Activated CD8-positive, alpha-beta T cell treated with anti-CD3 and anti-CD28 coated beads for 36 hours (primary cell): ENCODE results near the gene SIAH1. TPM values are rescaled to one million over a fixed set of nuclear protein-coding genes. Genes with fewer than 3 reads are reported as not detected.

Experiments used
- ATAC-seq: fragments of 200-7000 bp; cut with Tn5 transposase; one replicate; pipeline ENCODE4 v1.10.0; 2021; ENCODE audit warnings: mild to moderate bottlenecking, moderate library complexity
- CTCF ChIA-PET: fragments of 350-600 bp; sonication (Branson Sonifier 250); formaldehyde crosslinking; loops from one replicate; lab custom pipeline; 2021; ENCODE audit warnings: antibody characterized with exemption; lab: Charles Lee
- POLR2A ChIA-PET: fragments of 350-600 bp; sonication (Branson Sonifier 250); formaldehyde crosslinking; loops from one replicate; lab custom pipeline; 2021; ENCODE audit warnings: antibody characterized with exemption; lab: Charles Lee
- DNase-seq: peaks from one replicate; pipeline ENCODE4 v3.0.0-alpha.2; 2020
- H3K27ac Mint-ChIP-seq: one replicate; pipeline ENCODE4 v1.8.0; 2021; ENCODE audit warnings: mild to moderate bottlenecking, mixed read lengths
- H3K27me3 Mint-ChIP-seq: one replicate; pipeline ENCODE4 v1.8.0; 2021; ENCODE audit warnings: mixed read lengths
- H3K36me3 Mint-ChIP-seq: one replicate; pipeline ENCODE4 v1.8.0; 2021; ENCODE audit warnings: low read depth, mixed read lengths
- H3K4me1 Mint-ChIP-seq: one replicate; pipeline ENCODE4 v1.8.0; 2021; ENCODE audit warnings: low read depth, mixed read lengths
- H3K4me3 Mint-ChIP-seq: one replicate; pipeline ENCODE4 v1.8.0; 2021; ENCODE audit warnings: mild to moderate bottlenecking, moderate library complexity, mixed read lengths
- H3K9me3 Mint-ChIP-seq: one replicate; pipeline ENCODE4 v1.8.0; 2021; ENCODE audit warnings: mixed read lengths
- CTCF ChIP-seq: fragments of 200-600 bp; IDR thresholded peaks from one replicate; pipeline ENCODE4 v1.8.0; 2022; ENCODE audit warnings: antibody characterized with exemption, mild to moderate bottlenecking
- intact Hi-C: fragments of 100-400 bp; cut with micrococcal nuclease; formaldehyde crosslinking; loops from one replicate; pipeline ENCODE4 v1.10.0; 2022
- total RNA-seq, 2 experiments: library from RNA; stranded (reverse); gene quantifications; one replicate each; pipeline ENCODE4 v1.2.3, GENCODE V29; 2021

Gene SIAH1
- total RNA-seq, 2 experiments from 2014 or later: 13.3 to 14.3 TPM

- H3K9me3 Mint-ChIP-seq: no peaks in the 10 kb centered on the region
- intact Hi-C loops: no loop called here
- H3K27ac Mint-ChIP-seq: no peak overlapping the region
- ATAC-seq (no peak), DNase-seq (no peak)
- POLR2A ChIA-PET: no interaction called here
- H3K27me3 Mint-ChIP-seq: no peaks in the 10 kb centered on the region
- H3K36me3 Mint-ChIP-seq: no peaks in the 10 kb centered on the region
- no peak overlapping the region for H3K4me3 Mint-ChIP-seq
- peaks cover 5% of the 10 kb centered on the region for H3K4me1 Mint-ChIP-seq
- TF ChIP-seq CTCF: no peak
- CTCF ChIA-PET: no interaction called here
Observed at GRCh38 chr16:48432136-48432535, 46.9 kb upstream of the SIAH1 start.

DNA sequence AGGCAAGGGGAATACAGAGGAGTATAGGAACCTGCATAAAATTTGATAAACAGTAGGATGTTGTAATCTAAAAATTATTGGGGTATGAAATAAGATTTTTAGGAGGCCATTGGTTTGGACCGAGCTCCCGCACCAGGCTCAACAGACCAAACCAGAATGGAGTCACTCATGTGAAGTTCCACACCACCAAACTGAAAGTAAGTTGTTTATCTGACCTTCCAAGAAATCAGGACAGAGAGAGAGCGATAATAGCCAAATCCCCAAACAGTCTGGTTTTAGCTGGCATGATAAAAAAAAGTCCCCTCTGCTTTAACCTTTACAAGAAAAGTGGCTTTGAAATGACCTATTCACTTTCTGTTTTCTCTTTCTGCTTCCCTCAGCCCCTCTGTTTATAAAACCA, 45.7 kb upstream of the SIAH1 start:
- Mint-ChIP-seq H3K36me3 (no peaks in the 10 kb centered on the region), H3K4me3 (no peak overlapping the region), H3K27ac (no peak overlapping the region), H3K4me1 (peaks cover 5% of the 10 kb centered on the region), H3K27me3 (no peaks in the 10 kb centered on the region), H3K9me3 (no peaks in the 10 kb centered on the region)
- ChIA-PET CTCF (interaction anchor here (1.9 kb wide), 1 partner anchor 193 kb away, joined by 6 read pairs; no protein-coding TSS in a partner anchor), POLR2A (no interaction called here)
- no peak for ATAC-seq
- TF ChIP-seq CTCF: no peak
- DNase-seq: no peak
- intact Hi-C loops: no loop called here

DNA sequence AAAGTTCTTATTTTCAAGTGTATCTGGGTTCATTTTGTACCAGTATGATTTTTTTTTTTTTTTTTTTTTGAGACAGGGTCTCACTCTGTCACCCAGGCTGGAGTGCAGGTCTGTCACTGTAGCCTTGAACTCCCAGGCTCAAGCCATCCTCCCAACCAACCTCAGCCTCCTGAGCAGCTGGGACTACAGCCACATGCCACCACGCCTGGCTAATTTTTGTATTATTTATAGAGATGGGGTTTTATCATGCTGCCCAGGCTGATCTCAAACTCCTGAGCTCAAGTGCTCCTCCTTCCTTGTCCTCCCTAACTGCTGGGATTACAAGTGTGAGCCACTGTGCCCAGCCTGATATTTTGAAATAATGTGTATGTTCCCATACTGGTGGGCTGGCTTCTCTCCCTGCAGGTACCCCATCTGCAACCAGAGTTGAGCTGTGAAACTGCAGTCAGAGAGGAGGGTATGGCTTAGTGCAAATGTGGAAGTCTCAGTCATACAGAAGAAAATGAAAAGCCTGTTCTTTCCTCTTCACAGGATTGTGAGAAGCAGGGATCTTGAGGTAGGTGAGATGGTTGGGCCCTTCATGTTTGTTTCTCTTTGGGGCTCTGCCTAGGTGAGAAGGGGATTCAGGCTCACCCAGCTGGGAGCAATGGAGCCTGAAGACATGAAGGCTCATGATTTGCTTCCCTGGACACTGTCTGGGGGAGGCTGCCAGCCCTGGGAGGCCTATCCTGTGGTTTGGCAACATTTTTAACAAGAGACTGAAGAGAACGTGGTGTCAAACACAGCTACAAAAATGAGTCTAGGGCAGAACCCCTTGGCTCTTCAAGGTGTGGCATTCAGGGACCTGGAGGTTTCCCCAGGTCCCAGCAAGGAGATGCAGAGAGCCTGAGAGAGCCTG, 41.3 kb upstream of the SIAH1 start:
- H3K36me3 Mint-ChIP-seq: no peaks in the 10 kb centered on the region
- no peaks in the 10 kb centered on the region for H3K4me1 Mint-ChIP-seq
- no peaks in the 10 kb centered on the region for H3K9me3 Mint-ChIP-seq
- H3K27me3 Mint-ChIP-seq: no peaks in the 10 kb centered on the region
- H3K4me3 Mint-ChIP-seq: no peak overlapping the region
- H3K27ac Mint-ChIP-seq: no peak overlapping the region
- DNase-seq: no peak
- ATAC-seq: no peak
- ChIA-PET CTCF (no interaction called here), POLR2A (interaction anchor here (0.9 kb wide), 1 partner anchor 27 kb away, joined by 3 read pairs; no protein-coding TSS in a partner anchor)
- intact Hi-C loops: no loop called here
- TF ChIP-seq CTCF: no peak

GRCh38 chr16:48422537-48422936, 37.3 kb upstream of the SIAH1 start:
- no peak for ATAC-seq
- no peaks in the 10 kb centered on the region for H3K36me3 Mint-ChIP-seq
- intact Hi-C loops: no loop called here
- ChIA-PET CTCF (interaction anchor here (1.6 kb wide), 1 partner anchor 57 kb away, joined by 3 read pairs; no protein-coding TSS in a partner anchor), POLR2A (no interaction called here)
- no peaks in the 10 kb centered on the region for H3K27me3 Mint-ChIP-seq
- H3K4me3 Mint-ChIP-seq: no peak overlapping the region
- H3K9me3 Mint-ChIP-seq: no peaks in the 10 kb centered on the region
- no peak overlapping the region for H3K27ac Mint-ChIP-seq
- H3K4me1 Mint-ChIP-seq: no peaks in the 10 kb centered on the region
- no peak for TF ChIP-seq CTCF
- DNase-seq: no peak

DNA sequence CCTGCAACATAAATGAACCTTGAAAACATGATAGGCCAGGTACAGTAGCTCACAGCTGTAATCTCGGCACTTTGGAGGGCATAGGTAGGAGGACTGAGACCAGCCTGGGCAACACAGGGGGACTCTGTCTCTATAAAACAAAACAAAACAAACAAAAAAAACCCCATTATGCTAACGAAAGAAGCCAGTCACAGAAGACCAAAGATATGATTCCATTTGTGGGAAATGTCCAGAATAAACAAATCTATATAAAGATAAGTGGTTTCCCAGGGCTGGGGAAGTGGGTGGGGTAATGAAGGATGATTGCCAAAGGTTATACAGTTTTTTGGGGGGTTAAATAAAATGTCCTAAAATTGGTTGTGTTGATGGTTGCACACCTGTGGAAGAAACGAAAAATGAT, 36.5 kb upstream of the SIAH1 start:
- intact Hi-C loops: no loop called here
- Mint-ChIP-seq H3K9me3 (no peaks in the 10 kb centered on the region), H3K36me3 (no peaks in the 10 kb centered on the region), H3K4me1 (no peaks in the 10 kb centered on the region), H3K27me3 (no peaks in the 10 kb centered on the region), H3K4me3 (no peak overlapping the region), H3K27ac (no peak overlapping the region)
- no peak for TF ChIP-seq CTCF
- DNase-seq (no peak), ATAC-seq (no peak)
- ChIA-PET CTCF (interaction anchor here (1.6 kb wide), 1 partner anchor 58 kb away, joined by 3 read pairs; no protein-coding TSS in a partner anchor), POLR2A (no interaction called here)
